22Rv1 (cell line): ENCODE results near the gene SLC6A3.

Experiments used
- ZFX ChIP-seq: fragments of 450-650 bp; IDR thresholded peaks from 2 replicates; pipeline ENCODE4 v1.6.1; 2017; ENCODE audit warnings: antibody characterized with exemption, borderline replicate concordance
- TF ChIP-seq, protein P1 (sequence below): fragments of 450-650 bp; IDR thresholded peaks from 2 replicates; pipeline ENCODE4 v1.5.1; 2017; ENCODE audit warnings: mild to moderate bottlenecking

DNA sequence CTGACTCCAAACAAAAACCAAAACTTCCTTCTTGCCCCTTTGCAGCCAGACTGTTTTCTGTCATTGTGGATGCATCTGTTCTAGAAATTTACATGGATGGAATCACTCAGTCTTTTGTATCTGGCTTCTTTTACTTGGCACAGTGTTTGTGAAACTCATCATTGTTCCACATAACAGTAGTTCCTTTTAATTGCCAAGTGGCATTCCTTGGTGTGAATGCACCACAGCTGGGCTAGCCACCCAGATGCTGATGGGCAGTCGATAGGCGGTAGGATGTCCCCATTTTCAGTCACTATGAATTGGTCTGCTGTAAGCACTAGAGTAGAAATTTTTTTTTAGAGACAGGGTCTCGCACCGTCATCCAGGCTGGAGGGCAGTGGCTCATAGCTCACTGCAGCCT, 94.1 kb downstream of the SLC6A3 start:
- TF ChIP-seq, protein P1, sequence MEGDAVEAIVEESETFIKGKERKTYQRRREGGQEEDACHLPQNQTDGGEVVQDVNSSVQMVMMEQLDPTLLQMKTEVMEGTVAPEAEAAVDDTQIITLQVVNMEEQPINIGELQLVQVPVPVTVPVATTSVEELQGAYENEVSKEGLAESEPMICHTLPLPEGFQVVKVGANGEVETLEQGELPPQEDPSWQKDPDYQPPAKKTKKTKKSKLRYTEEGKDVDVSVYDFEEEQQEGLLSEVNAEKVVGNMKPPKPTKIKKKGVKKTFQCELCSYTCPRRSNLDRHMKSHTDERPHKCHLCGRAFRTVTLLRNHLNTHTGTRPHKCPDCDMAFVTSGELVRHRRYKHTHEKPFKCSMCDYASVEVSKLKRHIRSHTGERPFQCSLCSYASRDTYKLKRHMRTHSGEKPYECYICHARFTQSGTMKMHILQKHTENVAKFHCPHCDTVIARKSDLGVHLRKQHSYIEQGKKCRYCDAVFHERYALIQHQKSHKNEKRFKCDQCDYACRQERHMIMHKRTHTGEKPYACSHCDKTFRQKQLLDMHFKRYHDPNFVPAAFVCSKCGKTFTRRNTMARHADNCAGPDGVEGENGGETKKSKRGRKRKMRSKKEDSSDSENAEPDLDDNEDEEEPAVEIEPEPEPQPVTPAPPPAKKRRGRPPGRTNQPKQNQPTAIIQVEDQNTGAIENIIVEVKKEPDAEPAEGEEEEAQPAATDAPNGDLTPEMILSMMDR = no peak
- TF ChIP-seq ZFX = no peak
